Ascending aorta (tissue), 2 donors: ENCODE results near the gene CLEC16A. TPM values are rescaled to one million over a fixed set of nuclear protein-coding genes. Genes with fewer than 3 reads are reported as not detected.

ENCODE experiments used
- DNase-seq, 2 donors: peaks; one replicate each; pipeline ENCODE4 v3.0.0-alpha.2; 2019; ENCODE audit warnings: low spot score in 2 of 2
- H3K27ac ChIP-seq, 2 donors: fragments of 200-600 bp; sonication (generic); one replicate each; pipeline ENCODE4 v1.5.1; 2016 to 2017; ENCODE audit warnings: mild to moderate bottlenecking in 1 of 2
- H3K27me3 ChIP-seq: fragments of 200-600 bp; sonication (generic); one replicate; pipeline ENCODE4 v1.5.1; 2017
- H3K36me3 ChIP-seq, 2 donors: fragments of 200-600 bp; sonication (generic); one replicate each; pipeline ENCODE4 v1.5.1; 2016
- H3K4me1 ChIP-seq, 2 donors: fragments of 200-600 bp; sonication (generic); one replicate each; pipeline ENCODE4 v1.5.1; 2016 to 2017; ENCODE audit warnings: mild to moderate bottlenecking in 1 of 2
- H3K4me3 ChIP-seq, 2 donors: fragments of 200-600 bp; sonication (generic); one replicate each; pipeline ENCODE4 v1.5.1; 2016 to 2017; ENCODE audit warnings: mild to moderate bottlenecking in 1 of 2
- H3K9me3 ChIP-seq, 2 donors: fragments of 200-600 bp; sonication (generic); one replicate each; pipeline ENCODE4 v1.5.1; 2016
- intact Hi-C: fragments of 100-400 bp; cut with DNase I; formaldehyde crosslinking; loops from one replicate; pipeline ENCODE4 v1.15.1; 2023
- total RNA-seq: library from RNA; depleted of rRNA; stranded (reverse); fragments of >200 nt; gene quantifications from one replicate; pipeline ENCODE4 v1.1.0, GENCODE V29; 2016
- TF ChIP-seq, protein P1 (sequence below), 3 experiments: fragments of 200-600 bp in 2 of 3; fragments of 450-650 bp in 1 of 3; sonication (generic) in 2 of 3; IDR thresholded peaks; one replicate each; pipeline ENCODE4 v1.5.1; 2016 to 2019; ENCODE audit warnings: antibody characterized with exemption in 3 of 3, mild to moderate bottlenecking in 1 of 3, moderate library complexity in 1 of 3

The CLEC16A gene
- total RNA-seq, 1 donor from 2014 or later = 16.2 TPM

DNA sequence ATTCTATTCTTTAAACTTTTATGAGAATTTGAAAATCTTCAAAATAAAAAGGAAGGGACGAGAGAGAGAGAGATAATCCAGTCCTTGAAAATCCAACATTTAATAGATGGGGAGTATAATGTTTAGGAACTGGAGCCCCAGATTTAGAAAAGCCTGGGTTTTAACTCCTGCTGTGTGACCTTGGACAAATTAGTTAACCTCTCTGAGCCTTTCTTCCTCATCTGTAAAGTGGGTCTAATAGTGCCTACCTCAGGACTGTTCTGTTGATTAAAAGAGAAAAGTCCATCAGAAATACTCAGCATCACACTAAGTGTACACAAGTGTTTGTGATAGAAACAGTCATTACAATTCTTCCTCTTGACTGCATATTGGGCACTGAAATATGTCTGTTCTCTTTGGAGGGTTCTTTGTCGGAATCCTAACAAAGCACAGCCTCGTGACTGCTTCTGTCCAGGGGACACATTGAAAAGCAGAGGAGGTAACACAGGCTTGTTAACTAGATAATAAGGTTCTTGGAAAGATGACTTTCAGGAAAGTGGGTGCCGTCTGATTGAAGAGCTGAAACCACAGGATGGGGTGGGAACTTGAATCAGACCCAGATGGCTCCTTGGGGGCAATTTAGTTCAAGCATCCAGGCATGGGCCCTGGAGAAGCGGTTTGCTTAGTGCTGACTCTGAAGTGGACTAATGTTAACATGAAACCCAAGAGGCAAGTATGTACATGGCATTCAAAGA is 128.2 kb downstream of the CLEC16A start:
- Histone ChIP-seq H3K27me3 (no peaks in the 10 kb centered on the region), H3K4me3 (no peak overlapping the region), H3K4me1 (peaks cover 0 to 6% of the 10 kb centered on the region in 2 donors), H3K9me3 (no peaks in the 10 kb centered on the region), H3K36me3 (no peaks in the 10 kb centered on the region), H3K27ac (no peak overlapping the region)
- DNase-seq = no peak
- TF ChIP-seq, protein P1, sequence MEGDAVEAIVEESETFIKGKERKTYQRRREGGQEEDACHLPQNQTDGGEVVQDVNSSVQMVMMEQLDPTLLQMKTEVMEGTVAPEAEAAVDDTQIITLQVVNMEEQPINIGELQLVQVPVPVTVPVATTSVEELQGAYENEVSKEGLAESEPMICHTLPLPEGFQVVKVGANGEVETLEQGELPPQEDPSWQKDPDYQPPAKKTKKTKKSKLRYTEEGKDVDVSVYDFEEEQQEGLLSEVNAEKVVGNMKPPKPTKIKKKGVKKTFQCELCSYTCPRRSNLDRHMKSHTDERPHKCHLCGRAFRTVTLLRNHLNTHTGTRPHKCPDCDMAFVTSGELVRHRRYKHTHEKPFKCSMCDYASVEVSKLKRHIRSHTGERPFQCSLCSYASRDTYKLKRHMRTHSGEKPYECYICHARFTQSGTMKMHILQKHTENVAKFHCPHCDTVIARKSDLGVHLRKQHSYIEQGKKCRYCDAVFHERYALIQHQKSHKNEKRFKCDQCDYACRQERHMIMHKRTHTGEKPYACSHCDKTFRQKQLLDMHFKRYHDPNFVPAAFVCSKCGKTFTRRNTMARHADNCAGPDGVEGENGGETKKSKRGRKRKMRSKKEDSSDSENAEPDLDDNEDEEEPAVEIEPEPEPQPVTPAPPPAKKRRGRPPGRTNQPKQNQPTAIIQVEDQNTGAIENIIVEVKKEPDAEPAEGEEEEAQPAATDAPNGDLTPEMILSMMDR (IDR thresholded peaks at IDR 0.05) = no peak
- intact Hi-C loops = no loop called here

GRCh38 chr16:11073407-11073999 is 129.1 kb downstream of the CLEC16A start:
- Histone ChIP-seq H3K27me3 (no peaks in the 10 kb centered on the region), H3K4me1 (peaks cover 3 to 14% of the 10 kb centered on the region in 2 donors), H3K36me3 (no peaks in the 10 kb centered on the region), H3K27ac (no peak overlapping the region), H3K9me3 (no peaks in the 10 kb centered on the region), H3K4me3 (no peak overlapping the region)
- intact Hi-C loops = no loop called here
- TF ChIP-seq, protein P1 (IDR thresholded peaks at IDR 0.05) = no peak
- no peak for DNase-seq

DNA sequence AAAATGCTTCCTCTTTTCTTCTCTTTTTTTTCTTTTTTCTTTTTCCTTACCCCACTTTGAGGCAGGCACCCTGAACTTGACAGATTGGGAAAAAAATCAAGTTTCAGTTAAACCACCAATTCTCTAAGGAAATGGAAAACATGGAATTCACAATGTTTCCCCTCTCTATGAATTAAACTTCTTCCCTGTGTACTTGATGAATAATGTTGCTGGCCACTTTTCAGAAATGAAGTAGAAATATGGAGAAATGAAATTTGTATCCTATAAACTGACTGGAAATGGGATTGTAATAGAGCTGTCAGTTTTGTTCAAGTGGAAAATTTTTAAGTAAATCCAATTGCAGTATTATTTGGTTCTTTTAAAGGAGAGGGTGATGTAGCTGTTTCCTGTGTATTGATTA is 129.8 kb downstream of the CLEC16A start:
- no peaks in the 10 kb centered on the region for H3K9me3 ChIP-seq
- TF ChIP-seq, protein P1 (IDR thresholded peaks at IDR 0.05) = no peak
- no peak overlapping the region for H3K4me3 ChIP-seq
- DNase-seq = no peak
- H3K27ac ChIP-seq = no peak overlapping the region
- H3K36me3 ChIP-seq = no peaks in the 10 kb centered on the region
- H3K4me1 ChIP-seq = peaks cover 6 to 20% of the 10 kb centered on the region in 2 donors
- intact Hi-C loops = no loop called here
- H3K27me3 ChIP-seq = no peaks in the 10 kb centered on the region

DNA sequence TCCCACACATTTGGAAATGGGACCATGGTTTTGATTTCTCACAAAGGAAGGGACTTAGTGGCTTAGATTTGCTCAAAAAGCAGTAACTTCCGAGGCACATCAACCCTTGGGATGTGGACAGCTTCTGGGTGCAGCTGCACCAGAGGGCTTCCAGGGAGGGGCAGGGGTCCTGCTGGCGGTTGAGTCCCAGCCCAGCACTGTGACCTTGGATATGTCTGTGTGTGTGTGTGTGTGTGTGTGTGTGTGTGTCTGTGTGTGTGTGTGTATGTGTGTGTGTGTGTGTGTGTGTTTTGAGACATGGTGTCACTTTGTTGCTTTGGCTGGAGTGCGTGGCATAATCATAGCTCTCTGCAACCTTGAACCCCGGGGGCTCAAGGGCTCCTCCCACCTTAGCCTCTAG is 130.8 kb downstream of the CLEC16A start:
- DNase-seq = no peak
- TF ChIP-seq, protein P1 (IDR thresholded peaks at IDR 0.05) = no peak
- no peaks in the 10 kb centered on the region for H3K36me3 ChIP-seq
- H3K27ac ChIP-seq = no peak overlapping the region
- intact Hi-C loops = no loop called here
- peaks cover 6 to 31% of the 10 kb centered on the region in 2 donors for H3K4me1 ChIP-seq
- no peaks in the 10 kb centered on the region for H3K9me3 ChIP-seq
- H3K27me3 ChIP-seq = no peaks in the 10 kb centered on the region
- no peak overlapping the region for H3K4me3 ChIP-seq

DNA sequence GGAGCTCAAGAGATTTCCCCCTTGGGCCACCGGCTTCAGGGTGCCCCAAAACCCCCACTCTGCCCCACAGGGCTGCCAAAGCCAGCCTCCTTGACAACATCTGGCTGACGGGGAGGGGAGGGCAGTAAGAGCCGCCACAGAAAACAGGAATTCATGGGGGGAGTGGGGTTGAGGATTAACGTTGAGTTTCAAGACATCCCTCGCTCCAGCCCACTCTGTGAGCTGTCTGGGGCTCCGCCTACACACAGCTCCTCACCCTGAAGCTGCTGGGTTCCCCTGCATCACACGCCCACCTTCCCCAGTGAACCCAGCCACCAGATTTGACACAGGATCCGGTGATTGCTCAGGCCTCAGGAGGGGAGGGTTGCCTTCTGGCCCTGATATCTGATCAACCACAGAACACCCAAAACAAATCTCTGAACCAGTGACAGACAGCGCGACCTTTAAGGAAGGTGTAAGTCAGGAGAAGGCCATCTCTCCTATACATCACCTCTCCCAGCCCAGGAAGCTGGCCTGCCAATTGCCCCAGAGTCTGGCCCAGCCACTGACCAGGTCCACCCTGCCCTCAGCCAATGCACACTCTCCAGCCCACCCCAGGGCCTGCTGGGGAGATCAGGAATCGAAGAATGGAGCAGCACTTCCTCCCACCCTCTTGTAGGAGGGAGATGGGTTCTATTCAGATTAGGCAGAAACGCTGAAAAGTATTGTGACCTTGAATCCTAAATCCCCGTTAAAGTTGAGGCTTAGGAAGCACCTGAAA is 132.1 kb downstream of the CLEC16A start:
- intact Hi-C loops = no loop called here
- no peaks in the 10 kb centered on the region for H3K27me3 ChIP-seq
- TF ChIP-seq, protein P1 (IDR thresholded peaks at IDR 0.05) = no peak
- H3K4me1 ChIP-seq = peaks cover 6 to 32% of the 10 kb centered on the region in 2 donors
- no peaks in the 10 kb centered on the region for H3K9me3 ChIP-seq
- H3K36me3 ChIP-seq = no peaks in the 10 kb centered on the region
- no peak for DNase-seq
- peak overlapping the region; percentile 71 to 86 for H3K27ac ChIP-seq
- no peak overlapping the region for H3K4me3 ChIP-seq
